CD4-positive, alpha-beta T cell (primary cell): Measurements from ENCODE around the gene CRYGN. TPM values are rescaled to one million over a fixed set of nuclear protein-coding genes. Genes with fewer than 3 reads are reported as not detected.

Experiments
- ATAC-seq: fragments of 200-7000 bp; cut with Tn5 transposase; one replicate; pipeline ENCODE4 v1.10.0; 2022; ENCODE audit warnings: mild to moderate bottlenecking; ENCODE audit not compliant: poor library complexity
- CTCF ChIA-PET: fragments of 350-600 bp; sonication (Branson Sonifier 250); formaldehyde crosslinking; loops from one replicate; lab custom pipeline; 2021; ENCODE audit warnings: antibody characterized with exemption, inconsistent platforms; lab: Charles Lee
- POLR2A ChIA-PET: fragments of 350-600 bp; sonication (Branson Sonifier 250); formaldehyde crosslinking; loops from one replicate; lab custom pipeline; 2021; ENCODE audit warnings: antibody characterized with exemption, inconsistent platforms; lab: Charles Lee
- DNase-seq, 14 experiments: peaks; one replicate each; pipeline ENCODE4 v3.0.0-alpha.2; 2013 to 2020; ENCODE audit warnings: mixed read lengths in 2 of 14
- H3K27ac ChIP-seq, 2 donors: one replicate each; pipeline versions ENCODE4 v1.5.1 to v1.7.0; 2013; ENCODE audit warnings: low read length in 2 of 2, low read depth in 1 of 2, mild to moderate bottlenecking in 1 of 2
- H3K27me3 ChIP-seq, 2 experiments: 1 replicate in 1 of 2; 2 replicates in 1 of 2; pipeline versions ENCODE4 v1.6.1 to v1.7.0; 2013; ENCODE audit warnings: low read length in 2 of 2, control low read depth in 1 of 2, mild to moderate bottlenecking in 1 of 2, moderate library complexity in 1 of 2; ENCODE audit not compliant: insufficient read depth in 2 of 2, control insufficient read depth in 1 of 2
- H3K36me3 ChIP-seq: one replicate; pipeline ENCODE4 v1.6.1; 2013; ENCODE audit warnings: low read length, control low read depth; ENCODE audit not compliant: insufficient read depth
- H3K4me1 ChIP-seq: one replicate; pipeline ENCODE4 v1.6.1; 2013; ENCODE audit warnings: low read length, control low read depth; ENCODE audit not compliant: insufficient read depth
- H3K4me3 ChIP-seq: one replicate; pipeline ENCODE4 v1.5.1; 2013; ENCODE audit warnings: mild to moderate bottlenecking, low read length, moderate library complexity
- H3K9me3 ChIP-seq, 2 experiments: 1 replicate in 1 of 2; 2 replicates in 1 of 2; pipeline versions ENCODE4 v1.6.1 to v1.7.0; 2013; ENCODE audit warnings: low read length in 2 of 2, mild to moderate bottlenecking in 2 of 2, control low read depth in 1 of 2, moderate library complexity in 1 of 2; ENCODE audit not compliant: control insufficient read depth in 1 of 2, insufficient read depth in 1 of 2
- H3K27ac Mint-ChIP-seq: one replicate; pipeline ENCODE4 v1.8.0; 2020; ENCODE audit warnings: mixed read lengths
- H3K27me3 Mint-ChIP-seq: one replicate; pipeline ENCODE4 v1.8.0; 2021; ENCODE audit warnings: mixed read lengths
- H3K36me3 Mint-ChIP-seq: one replicate; pipeline ENCODE4 v1.8.0; 2021; ENCODE audit warnings: low read depth, mixed read lengths
- H3K4me1 Mint-ChIP-seq: one replicate; pipeline ENCODE4 v1.8.0; 2021; ENCODE audit warnings: low read depth, mixed read lengths
- H3K4me3 Mint-ChIP-seq: one replicate; pipeline ENCODE4 v1.8.0; 2020; ENCODE audit warnings: mild to moderate bottlenecking, mixed read lengths
- H3K9me3 Mint-ChIP-seq: one replicate; pipeline ENCODE4 v1.8.0; 2020; ENCODE audit warnings: mixed read lengths
- intact Hi-C, 2 experiments: fragments of 100-400 bp; cut with DNase I in 1 of 2; cut with micrococcal nuclease in 1 of 2; formaldehyde crosslinking; loops; one replicate each; pipeline versions ENCODE4 v1.15.1 to v1.9.0; 2023 to 2025; cut with DNase I, micrococcal nuclease
- total RNA-seq, 174 experiments: library from RNA in 2 of 174; stranded (reverse) in 2 of 174; gene quantifications; one replicate each; pipeline ENCODE4 v1.2.3 and lab custom pipeline; 2021 to 2026
- TF ChIP-seq, protein P1 (sequence below): fragments of 200-600 bp; IDR thresholded peaks from one replicate; pipeline ENCODE4 v1.8.0; 2022; ENCODE audit warnings: antibody characterized with exemption, mild to moderate bottlenecking

Gene CRYGN
- total RNA-seq, 2 experiments from 2014 or later, result 0.14 TPM; not detected in 1

DNA sequence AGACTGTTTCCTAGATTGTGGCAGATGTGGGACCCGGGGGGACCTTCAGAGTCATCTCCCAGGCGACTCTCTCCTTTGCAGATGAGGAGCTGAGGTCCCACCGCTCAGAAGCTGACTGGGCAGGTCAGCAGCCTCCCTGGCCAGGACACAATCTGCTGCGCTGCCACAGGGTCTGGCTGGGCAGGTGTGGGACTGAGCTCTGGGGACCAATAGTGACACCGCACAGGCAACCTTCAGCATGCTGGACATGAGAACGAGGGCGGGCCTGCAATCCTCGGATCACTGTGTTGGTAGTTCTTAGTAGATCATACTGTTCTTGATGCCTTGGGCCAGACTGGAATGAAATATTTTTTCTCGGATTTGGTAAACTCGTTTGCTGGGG is 20.5 kb upstream of the CRYGN start:
- ChIA-PET POLR2A (no interaction called here), CTCF (interaction anchor here (0.9 kb wide), 1 partner anchor 51 kb away, joined by 3 read pairs; the partner anchor contains the start of gene WDR86)
- H3K27me3 ChIP-seq, result no peaks in the 10 kb centered on the region
- intact Hi-C loops, result no loop called here
- no peak for ATAC-seq
- peaks cover 19 to 32% of the 10 kb centered on the region in 2 experiments for H3K9me3 ChIP-seq
- Mint-ChIP-seq H3K27ac (no peak overlapping the region), H3K36me3 (peaks cover 28% of the 10 kb centered on the region), H3K27me3 (peaks cover 6% of the 10 kb centered on the region), H3K4me1 (no peaks in the 10 kb centered on the region), H3K9me3 (peaks cover 6% of the 10 kb centered on the region), H3K4me3 (no peak overlapping the region)
- H3K36me3 ChIP-seq, result peaks cover 8% of the 10 kb centered on the region
- no peak overlapping the region for H3K27ac ChIP-seq
- H3K4me3 ChIP-seq, result no peak overlapping the region
- TF ChIP-seq, protein P1, sequence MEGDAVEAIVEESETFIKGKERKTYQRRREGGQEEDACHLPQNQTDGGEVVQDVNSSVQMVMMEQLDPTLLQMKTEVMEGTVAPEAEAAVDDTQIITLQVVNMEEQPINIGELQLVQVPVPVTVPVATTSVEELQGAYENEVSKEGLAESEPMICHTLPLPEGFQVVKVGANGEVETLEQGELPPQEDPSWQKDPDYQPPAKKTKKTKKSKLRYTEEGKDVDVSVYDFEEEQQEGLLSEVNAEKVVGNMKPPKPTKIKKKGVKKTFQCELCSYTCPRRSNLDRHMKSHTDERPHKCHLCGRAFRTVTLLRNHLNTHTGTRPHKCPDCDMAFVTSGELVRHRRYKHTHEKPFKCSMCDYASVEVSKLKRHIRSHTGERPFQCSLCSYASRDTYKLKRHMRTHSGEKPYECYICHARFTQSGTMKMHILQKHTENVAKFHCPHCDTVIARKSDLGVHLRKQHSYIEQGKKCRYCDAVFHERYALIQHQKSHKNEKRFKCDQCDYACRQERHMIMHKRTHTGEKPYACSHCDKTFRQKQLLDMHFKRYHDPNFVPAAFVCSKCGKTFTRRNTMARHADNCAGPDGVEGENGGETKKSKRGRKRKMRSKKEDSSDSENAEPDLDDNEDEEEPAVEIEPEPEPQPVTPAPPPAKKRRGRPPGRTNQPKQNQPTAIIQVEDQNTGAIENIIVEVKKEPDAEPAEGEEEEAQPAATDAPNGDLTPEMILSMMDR, result no peak
- no peak for DNase-seq
- peaks cover 3% of the 10 kb centered on the region for H3K4me1 ChIP-seq

DNA sequence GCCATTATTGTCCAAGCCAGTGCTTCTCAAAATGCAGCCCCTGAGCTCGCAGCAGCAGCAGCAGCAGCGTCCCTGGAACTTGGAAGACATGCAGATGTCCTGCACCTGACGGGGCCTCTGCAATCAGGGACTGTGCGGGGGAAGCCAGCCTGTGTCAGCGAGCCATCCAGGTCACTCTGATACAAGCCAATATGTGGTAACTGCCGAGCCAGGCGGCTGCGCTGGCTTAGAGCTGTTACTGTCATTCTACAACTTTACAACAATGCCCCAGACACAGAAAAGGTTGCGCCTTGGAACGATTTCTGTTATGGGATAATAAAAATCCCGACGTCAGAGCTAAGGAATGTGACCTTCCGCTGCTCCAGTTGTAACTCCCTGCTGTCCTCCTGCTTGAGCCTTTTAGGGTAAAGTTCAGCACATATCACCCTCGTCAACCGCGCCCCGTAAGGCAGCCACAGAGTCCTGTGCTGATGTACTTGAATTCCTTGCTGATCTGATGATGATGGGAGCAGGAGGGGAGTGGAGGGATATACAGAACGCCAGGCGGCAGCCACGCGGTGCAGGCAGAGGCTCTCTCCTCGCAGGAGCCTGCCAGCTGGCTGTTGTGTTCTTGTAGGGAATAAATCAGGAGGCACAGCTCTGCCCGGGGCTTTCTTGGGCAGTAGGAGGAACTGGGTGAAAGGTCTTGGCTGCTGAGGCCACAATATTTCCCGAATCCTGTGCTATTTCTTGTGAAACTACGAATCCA is 20.0 kb upstream of the CRYGN start:
- POLR2A ChIA-PET, result no interaction called here
- no peak overlapping the region for H3K4me3 ChIP-seq
- H3K36me3 ChIP-seq, result peaks cover 4% of the 10 kb centered on the region
- Mint-ChIP-seq H3K36me3 (peaks cover 22% of the 10 kb centered on the region), H3K4me1 (no peaks in the 10 kb centered on the region), H3K9me3 (peaks cover 6% of the 10 kb centered on the region), H3K4me3 (no peak overlapping the region), H3K27me3 (peaks cover 6% of the 10 kb centered on the region), H3K27ac (no peak overlapping the region)
- ATAC-seq (no peak), DNase-seq (no peak)
- TF ChIP-seq, protein P1, result no peak
- H3K4me1 ChIP-seq, result peaks cover 3% of the 10 kb centered on the region
- H3K27me3 ChIP-seq, result no peaks in the 10 kb centered on the region
- intact Hi-C loops, result no loop called here
- H3K27ac ChIP-seq, result no peak overlapping the region
- CTCF ChIA-PET, result interaction anchor here (0.9 kb wide), 1 partner anchor 50 kb away, joined by 3 read pairs; the partner anchor contains the start of gene WDR86
- H3K9me3 ChIP-seq, result peaks cover 19 to 32% of the 10 kb centered on the region in 2 experiments

DNA sequence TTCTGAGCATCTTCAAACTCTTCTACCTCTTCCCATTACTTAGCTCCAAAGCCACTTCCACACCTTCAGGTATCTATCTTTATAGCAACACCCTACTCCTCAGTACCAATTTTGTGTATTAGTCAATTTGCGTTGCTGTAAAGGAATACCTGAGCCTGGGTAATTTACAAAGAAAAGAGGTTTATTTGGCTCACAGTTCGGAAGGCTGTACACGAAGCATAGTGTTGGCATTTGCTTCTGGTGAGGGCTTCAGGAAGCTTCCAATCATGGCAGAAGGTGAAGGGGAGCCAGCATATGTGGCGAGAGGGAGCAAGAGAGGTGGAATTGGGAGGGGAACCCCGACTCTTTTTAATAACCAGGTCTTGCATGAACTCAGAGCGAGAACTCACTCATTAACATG is 17.6 kb upstream of the CRYGN start:
- DNase-seq, result no peak
- no peaks in the 10 kb centered on the region for H3K9me3 Mint-ChIP-seq
- no peak overlapping the region for H3K27ac Mint-ChIP-seq
- no peaks in the 10 kb centered on the region for H3K36me3 Mint-ChIP-seq
- no peaks in the 10 kb centered on the region for H3K36me3 ChIP-seq
- no peak overlapping the region for H3K27ac ChIP-seq
- H3K27me3 ChIP-seq, result no peaks in the 10 kb centered on the region
- peaks cover 6 to 19% of the 10 kb centered on the region in 2 experiments for H3K9me3 ChIP-seq
- intact Hi-C loops, result no loop called here
- POLR2A ChIA-PET, result no interaction called here
- no peak overlapping the region for H3K4me3 Mint-ChIP-seq
- peaks cover 10% of the 10 kb centered on the region for H3K4me1 ChIP-seq
- no peak overlapping the region for H3K4me3 ChIP-seq
- TF ChIP-seq, protein P1, result no peak
- peaks cover 6% of the 10 kb centered on the region for H3K27me3 Mint-ChIP-seq
- H3K4me1 Mint-ChIP-seq, result no peaks in the 10 kb centered on the region
- no peak for ATAC-seq
- CTCF ChIA-PET, result no interaction called here
